Measurements from ENCODE around the gene CC2D2A.

DNA sequence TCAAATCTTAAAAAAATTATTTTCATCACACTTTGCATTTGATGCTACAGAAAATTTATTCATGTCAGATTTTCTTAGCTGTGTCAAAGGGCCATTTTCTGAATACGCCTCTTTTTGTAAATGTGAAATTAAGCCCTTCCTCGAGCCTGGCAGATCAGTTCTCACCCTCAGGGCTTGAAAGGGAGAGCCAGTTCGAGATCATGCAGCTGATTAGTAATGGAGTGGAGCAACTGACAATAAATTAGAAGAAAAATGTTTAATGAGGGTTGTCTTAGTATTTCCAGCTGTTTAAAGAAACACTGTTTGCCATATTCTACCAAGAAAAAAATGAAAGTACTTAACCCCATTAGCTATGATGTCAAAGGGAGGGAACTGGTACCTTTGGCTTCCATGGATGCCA is 28.7 kb downstream of the CC2D2A start:
- TF ChIP-seq SIX1 (CRISPR knock-in tag; IDR thresholded peaks at IDR 0.05; ENCODE audit: borderline replicate concordance) = no peak
- TF ChIP-seq, protein P1, sequence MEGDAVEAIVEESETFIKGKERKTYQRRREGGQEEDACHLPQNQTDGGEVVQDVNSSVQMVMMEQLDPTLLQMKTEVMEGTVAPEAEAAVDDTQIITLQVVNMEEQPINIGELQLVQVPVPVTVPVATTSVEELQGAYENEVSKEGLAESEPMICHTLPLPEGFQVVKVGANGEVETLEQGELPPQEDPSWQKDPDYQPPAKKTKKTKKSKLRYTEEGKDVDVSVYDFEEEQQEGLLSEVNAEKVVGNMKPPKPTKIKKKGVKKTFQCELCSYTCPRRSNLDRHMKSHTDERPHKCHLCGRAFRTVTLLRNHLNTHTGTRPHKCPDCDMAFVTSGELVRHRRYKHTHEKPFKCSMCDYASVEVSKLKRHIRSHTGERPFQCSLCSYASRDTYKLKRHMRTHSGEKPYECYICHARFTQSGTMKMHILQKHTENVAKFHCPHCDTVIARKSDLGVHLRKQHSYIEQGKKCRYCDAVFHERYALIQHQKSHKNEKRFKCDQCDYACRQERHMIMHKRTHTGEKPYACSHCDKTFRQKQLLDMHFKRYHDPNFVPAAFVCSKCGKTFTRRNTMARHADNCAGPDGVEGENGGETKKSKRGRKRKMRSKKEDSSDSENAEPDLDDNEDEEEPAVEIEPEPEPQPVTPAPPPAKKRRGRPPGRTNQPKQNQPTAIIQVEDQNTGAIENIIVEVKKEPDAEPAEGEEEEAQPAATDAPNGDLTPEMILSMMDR (CRISPR knock-in tag; IDR thresholded peaks at IDR 0.05) = no peak
- no peak for TF ChIP-seq THAP11 (CRISPR knock-in tag; IDR thresholded peaks at IDR 0.05)
- no peak for TF ChIP-seq POLR2AphosphoS5 (IDR thresholded peaks at IDR 0.05; ENCODE audit: low read depth, low read length)
